HG02840 (cell line): Measurements from ENCODE around the gene ANKRD30A.
"Not testable (repeated sequence)": the region's sequence is repeated elsewhere in the genome, so short reads cannot be mapped to it uniquely, and the experiment has no call there.

ENCODE experiments used
- ATAC-seq: cut with Tn5 transposase; IDR thresholded peaks from one replicate; pipeline ENCODE4 v1.9.1; 2021; ENCODE audit warnings: mild to moderate bottlenecking, moderate library complexity, moderate number of reproducible peaks; ENCODE audit not compliant: unreplicated experiment, low FRiP score

ANKRD30A gene

GRCh38 chr10:37125191-37125732 lies at the start of gene ANKRD30A:
ANKRD30A (plus strand) TSS chr10:37125598; CDS start chr10:37125788, 190 bp downstream.
- no peak for ATAC-seq

GRCh38 chr10:37076083-37076482 lies 49.3 kb upstream of the ANKRD30A start:
- not testable (repeated sequence) for ATAC-seq

GRCh38 chr10:37095792-37096573 lies 29.4 kb upstream of the ANKRD30A start:
- no peak for ATAC-seq

- ATAC-seq = no peak
These were observed 24.1 kb upstream of the ANKRD30A start for GRCh38 chr10:37101261-37101660.

- ATAC-seq = no peak
These were observed 16.4 kb upstream of the ANKRD30A start for GRCh38 chr10:37109000-37109399.

- ATAC-seq = no peak
These were observed 866 bp upstream of the ANKRD30A start for GRCh38 chr10:37124532-37124931.

GRCh38 chr10:37125921-37126320 lies 523 bp downstream of the ANKRD30A start:
- ATAC-seq = no peak

GRCh38 chr10:37146443-37146842 lies 21.0 kb downstream of the ANKRD30A start:
- ATAC-seq = no peak

- not testable (repeated sequence) for ATAC-seq
These were observed 37.0 kb downstream of the ANKRD30A start for GRCh38 chr10:37162430-37162829.

GRCh38 chr10:37171945-37172344 lies 46.5 kb downstream of the ANKRD30A start:
- ATAC-seq = not testable (repeated sequence)

- ATAC-seq = not testable (repeated sequence)
These were observed 52.9 kb downstream of the ANKRD30A start for GRCh38 chr10:37178296-37178695.

- ATAC-seq = not testable (repeated sequence)
These were observed 57.3 kb downstream of the ANKRD30A start for GRCh38 chr10:37182719-37183118.

- ATAC-seq = no peak
These were observed 80.7 kb downstream of the ANKRD30A start for GRCh38 chr10:37206132-37206531.

- ATAC-seq = no peak
These were observed 95.5 kb downstream of the ANKRD30A start for GRCh38 chr10:37220866-37221265.

- no peak for ATAC-seq
These were observed 96.6 kb downstream of the ANKRD30A start for GRCh38 chr10:37222046-37222445.

- no peak for ATAC-seq
These were observed 99.8 kb downstream of the ANKRD30A start for GRCh38 chr10:37225163-37225562.

- no peak for ATAC-seq
These were observed 101.1 kb downstream of the ANKRD30A start for GRCh38 chr10:37226524-37226923.

- ATAC-seq = no peak
These were observed 109.3 kb downstream of the ANKRD30A start for GRCh38 chr10:37234692-37235091.

- no peak for ATAC-seq
These were observed 110.7 kb downstream of the ANKRD30A start for GRCh38 chr10:37236093-37236492.

GRCh38 chr10:37240223-37240622 lies 114.8 kb downstream of the ANKRD30A start:
- no peak for ATAC-seq

- ATAC-seq = no peak
These were observed 121.2 kb downstream of the ANKRD30A start for GRCh38 chr10:37246637-37247036.

- ATAC-seq = not testable (repeated sequence)
These were observed 130.4 kb downstream of the ANKRD30A start for GRCh38 chr10:37255837-37256236.
